ENCODE data around the gene NR2E3. TPM values are rescaled to one million over a fixed set of nuclear protein-coding genes. Genes with fewer than 3 reads are reported as not detected.

Gene NR2E3
- total and polyA plus RNA-seq, 2 of the 13 experiments (the other 11 are each of a cell fraction or from before 2014, with no cell fraction given) = not detected

GRCh38 chr15:71811752-71812735 is 1.7 kb downstream of the NR2E3 start:
- POLR2A ChIA-PET = no interaction called here
- FAIRE-seq = no peak
- no peak overlapping the region for H3K4me3 ChIP-seq (replicated peaks in 1 of 3; ENCODE audit: insufficient read depth in 1 of 3, low read depth in 2 of 3, low read length in 3 of 3)
- no peak overlapping the region for H3K4me2 ChIP-seq (ENCODE audit: low read depth, low read length)
- TF ChIP-seq USF2 (IDR thresholded peaks at IDR 0.05; ENCODE audit: low read depth, low read length) (no peak), USF2 (CRISPR knock-in tag; IDR thresholded peaks at IDR 0.05; ENCODE audit: borderline replicate concordance) (no peak)
- H3K27ac ChIP-seq (ENCODE audit: extremely low read length, insufficient read depth, low read length) = no peak overlapping the region
- no peak for ATAC-seq
- H3K36me3 ChIP-seq (replicated peaks in 1 of 2; ENCODE audit: control insufficient read depth in 1 of 2, insufficient read depth in 2 of 2, low read length in 2 of 2) = no peaks in the 10 kb centered on the region
- H3K9ac ChIP-seq (ENCODE audit: insufficient read depth, low read depth, low read length) = no peak overlapping the region
- H3K9me3 ChIP-seq (ENCODE audit: low read length) = no peaks in the 10 kb centered on the region
- H4K20me1 ChIP-seq (ENCODE audit: insufficient read depth, low read length) = no peaks in the 10 kb centered on the region
- H3K79me2 ChIP-seq (ENCODE audit: insufficient read depth, low read length) = no peaks in the 10 kb centered on the region
- WGBS (ENCODE audit: low lambda C conversion rate) = 52% methylated on average over 11 of the region's 38 CpGs
- CTCF ChIA-PET (ENCODE audit: low intra/inter-chr PET ratio, low total read pairs) = no interaction called here
- DNase-seq (ENCODE audit: low spot score) = no peak
- no peak overlapping the region for H2AFZ ChIP-seq (ENCODE audit: low read length)
- intact Hi-C loops (cut with micrococcal nuclease; ENCODE audit: unreplicated experiment) (no loop called here), in situ Hi-C loops (cut with HindIII; ENCODE audit: extremely low pct_ligation_motif_present, low pct_unique_long_range_greater_than_20kb) (no loop called here)
- H3K4me1 ChIP-seq (ENCODE audit: insufficient read depth, low read length) = no peaks in the 10 kb centered on the region
- no TSS peak for BruUV-seq (replicated peaks)
- H3K27me3 ChIP-seq (ENCODE audit: control insufficient read depth in 1 of 2, insufficient read depth in 2 of 2, low read length in 2 of 2) = peaks cover 18 to 45% of the 10 kb centered on the region in 2 experiments; a peak in 4 of 5 replicates

- in situ Hi-C loops (cut with HindIII; ENCODE audit: extremely low pct_ligation_motif_present, low pct_unique_long_range_greater_than_20kb) = no loop called here
- H4K20me1 ChIP-seq (ENCODE audit: insufficient read depth, low read length) = no peaks in the 10 kb centered on the region
These were observed 2.8 kb downstream of the NR2E3 start for GRCh38 chr15:71812966-71813722.

More at GRCh38 chr15:71812966-71813722, 2.8 kb downstream of the NR2E3 start:
- Histone ChIP-seq H3K4me1 (ENCODE audit: insufficient read depth, low read length) (no peaks in the 10 kb centered on the region), H3K36me3 (replicated peaks in 1 of 2; ENCODE audit: control insufficient read depth in 1 of 2, insufficient read depth in 2 of 2, low read length in 2 of 2) (no peaks in the 10 kb centered on the region), H3K9me3 (ENCODE audit: low read length) (no peaks in the 10 kb centered on the region), H3K27ac (ENCODE audit: extremely low read length, insufficient read depth, low read length) (no peak overlapping the region), H3K4me3 (replicated peaks in 1 of 3; ENCODE audit: insufficient read depth in 1 of 3, low read depth in 2 of 3, low read length in 3 of 3) (no peak overlapping the region), H3K27me3 (ENCODE audit: control insufficient read depth in 1 of 2, insufficient read depth in 2 of 2, low read length in 2 of 2) (peaks cover 15 to 35% of the 10 kb centered on the region in 2 experiments; a peak in 4 of 5 replicates), H3K79me2 (ENCODE audit: insufficient read depth, low read length) (no peaks in the 10 kb centered on the region), H2AFZ (ENCODE audit: low read length) (no peak overlapping the region), H3K4me2 (ENCODE audit: low read depth, low read length) (no peak overlapping the region), H3K9ac (ENCODE audit: insufficient read depth, low read depth, low read length) (no peak overlapping the region)
- TF ChIP-seq THAP9 (CRISPR knock-in tag; IDR thresholded peaks at IDR 0.05; ENCODE audit: borderline replicate concordance) (no peak), NBN (conservative IDR thresholded peaks at IDR 0.05) (no peak), CCAR2 (optimal IDR thresholded peaks at IDR 0.05; ENCODE audit: low read depth, low read length) (no peak), HOXA9 (CRISPR knock-in tag; IDR thresholded peaks at IDR 0.05; ENCODE audit: borderline replicate concordance) (no peak)
- no peak for ATAC-seq
- no peak for DNase-seq (ENCODE audit: low spot score)
- CTCF ChIA-PET (ENCODE audit: low intra/inter-chr PET ratio, low total read pairs) = no interaction called here
- no TSS peak for BruUV-seq (replicated peaks)
- intact Hi-C loops (cut with micrococcal nuclease; ENCODE audit: unreplicated experiment) = no loop called here
- POLR2A ChIA-PET = no interaction called here
- no CpG with 5 or more reads among the region's 16 CpGs for WGBS (ENCODE audit: low lambda C conversion rate)
- no peak for FAIRE-seq

Measured in HepG2 (cell line).